Liver (tissue), 9 donors: Measurements from ENCODE around the gene RAI1. TPM values are rescaled to one million over a fixed set of nuclear protein-coding genes. Genes with fewer than 3 reads are reported as not detected.
A peak's percentile ranks its signal among the peaks of the same experiment; 100 is the strongest.

Source experiments
- DNase-seq: peaks from one replicate; pipeline ENCODE4 v3.0.0-alpha.2; 2017; ENCODE audit warnings: low spot score
- H3K27ac ChIP-seq, 2 donors: one replicate each; pipeline ENCODE4 v1.7.0; 2013; ENCODE audit warnings: inconsistent platforms in 2 of 2, low read length in 2 of 2, control low read depth in 1 of 2, low read depth in 1 of 2, mild to moderate bottlenecking in 1 of 2
- H3K27me3 ChIP-seq, 4 donors: one replicate each; pipeline versions ENCODE4 v1.6.1 to v1.7.0; 2013; ENCODE audit warnings: low read length in 3 of 4, inconsistent platforms in 1 of 4, mild to moderate bottlenecking in 1 of 4, moderate library complexity in 1 of 4; ENCODE audit not compliant: control insufficient read depth in 4 of 4, insufficient read depth in 4 of 4
- H3K36me3 ChIP-seq, 4 donors: one replicate each; pipeline versions ENCODE4 v1.6.1 to v1.7.0; 2013; ENCODE audit warnings: low read length in 3 of 4, mild to moderate bottlenecking in 3 of 4, low read depth in 1 of 4, moderate library complexity in 1 of 4; ENCODE audit not compliant: control insufficient read depth in 4 of 4, insufficient read depth in 3 of 4
- H3K4me1 ChIP-seq, 4 donors: one replicate each; pipeline versions ENCODE4 v1.6.1 to v1.7.0; 2013; ENCODE audit warnings: low read length in 3 of 4, mild to moderate bottlenecking in 3 of 4, moderate library complexity in 1 of 4; ENCODE audit not compliant: control insufficient read depth in 4 of 4, insufficient read depth in 4 of 4
- H3K4me3 ChIP-seq, 3 donors: one replicate each; pipeline versions ENCODE4 v1.6.1 to v1.7.0; 2013; ENCODE audit warnings: low read length in 3 of 3, control low read depth in 1 of 3, low read depth in 1 of 3, mild to moderate bottlenecking in 1 of 3
- H3K9ac ChIP-seq, 2 donors: one replicate each; pipeline ENCODE4 v1.7.0; 2013; ENCODE audit warnings: low read length in 2 of 2, mild to moderate bottlenecking in 2 of 2, moderate library complexity in 2 of 2, control low read depth in 1 of 2, low read depth in 1 of 2
- H3K9me3 ChIP-seq, 4 donors: one replicate each; pipeline versions ENCODE4 v1.6.1 to v1.7.0; 2013; ENCODE audit warnings: low read length in 3 of 4; ENCODE audit not compliant: control insufficient read depth in 4 of 4
- ATF3 ChIP-seq: IDR thresholded peaks from 2 replicates; pipeline ENCODE4 v1.6.1; 2016; ENCODE audit warnings: antibody characterized with exemption
- CTCF ChIP-seq: fragments of 150-350 bp; IDR thresholded peaks from 2 replicates; pipeline ENCODE4 v1.5.1; 2017; ENCODE audit warnings: improper control_type of control experiment, low read depth, low read length; ENCODE audit not compliant: missing input control
- EGR1 ChIP-seq, 2 donors: IDR thresholded peaks; 2 replicates each; pipeline ENCODE4 v1.6.1; 2016 to 2018; ENCODE audit warnings: antibody characterized with exemption in 2 of 2, low read depth in 2 of 2
- FOXA1 ChIP-seq: IDR thresholded peaks from 2 replicates; pipeline ENCODE4 v1.6.1; 2016; ENCODE audit warnings: antibody characterized with exemption
- FOXA2 ChIP-seq: IDR thresholded peaks from 2 replicates; pipeline ENCODE4 v1.6.1; 2016; ENCODE audit warnings: antibody characterized with exemption
- GABPA ChIP-seq, 2 donors: IDR thresholded peaks in 1 of 2; conservative IDR thresholded peaks in 1 of 2; 2 replicates each; pipeline ENCODE4 v1.6.1; 2016; ENCODE audit warnings: antibody characterized with exemption in 2 of 2, mild to moderate bottlenecking in 1 of 2, moderate library complexity in 1 of 2
- HNF4A ChIP-seq, 2 donors: conservative IDR thresholded peaks; 2 replicates each; pipeline ENCODE4 v1.6.1; 2016; ENCODE audit warnings: antibody characterized with exemption in 2 of 2, mild to moderate bottlenecking in 2 of 2
- HNF4G ChIP-seq: IDR thresholded peaks from 2 replicates; pipeline ENCODE4 v1.6.1; 2016; ENCODE audit warnings: antibody characterized with exemption
- JUND ChIP-seq, 2 donors: IDR thresholded peaks; 2 replicates each; pipeline ENCODE4 v1.6.1; 2016; ENCODE audit warnings: antibody characterized with exemption in 2 of 2
- MAX ChIP-seq: IDR thresholded peaks from 2 replicates; pipeline ENCODE4 v1.6.1; 2016; ENCODE audit warnings: antibody characterized with exemption
- NR2F2 ChIP-seq: IDR thresholded peaks from 2 replicates; pipeline ENCODE4 v1.6.1; 2016; ENCODE audit warnings: antibody characterized with exemption
- RAD21 ChIP-seq, 2 donors: IDR thresholded peaks; 2 replicates each; pipeline ENCODE4 v1.6.1; 2016; ENCODE audit warnings: antibody characterized with exemption in 2 of 2, mild to moderate bottlenecking in 2 of 2
- REST ChIP-seq: IDR thresholded peaks from 2 replicates; pipeline ENCODE4 v1.6.1; 2016; ENCODE audit warnings: antibody characterized with exemption, mild to moderate bottlenecking
- RXRA ChIP-seq, 2 donors: IDR thresholded peaks; 2 replicates each; pipeline ENCODE4 v1.6.1; 2017 to 2018; ENCODE audit warnings: antibody characterized with exemption in 2 of 2, mild to moderate bottlenecking in 1 of 2
- SP1 ChIP-seq: IDR thresholded peaks from 2 replicates; pipeline ENCODE4 v1.6.1; 2018; ENCODE audit warnings: antibody characterized with exemption, mild to moderate bottlenecking
- YY1 ChIP-seq: IDR thresholded peaks from 2 replicates; pipeline ENCODE4 v1.6.1; 2016; ENCODE audit warnings: antibody characterized with exemption, mild to moderate bottlenecking
- ZBTB33 ChIP-seq: IDR thresholded peaks from 2 replicates; pipeline ENCODE4 v1.6.1; 2016; ENCODE audit warnings: antibody characterized with exemption
- WGBS: extraction: QIAGEN DNeasy Blood & Tissue Kit; methylation state at CpG from one replicate; pipeline ENCODE4 v1.1.7; 2013; 5-methylcytosine and 5-hydroxymethylcytosine counted together
- polyA plus RNA-seq, 2 donors: library from polyadenylated mRNA; stranded (reverse) in 1 of 2; unstranded in 1 of 2; fragments of 200-250 nt in 1 of 2; fragments of >200 nt in 1 of 2; fragmentation: Nextera tagmentation in 1 of 2; extraction: Ambion mirVana in 1 of 2; gene quantifications; one replicate each; pipeline versions ENCODE4 v1.2.1 to v1.2.3, GENCODE V29; 2013 to 2015
- total RNA-seq, 2 donors: library from RNA; depleted of rRNA; stranded (reverse); fragments of >200 nt; gene quantifications; one replicate each; pipeline ENCODE4 v1.2.3, GENCODE V29; 2014
- donor health status: healthy.
- donor health status: healthy.
- donor health status: healthy.
- donor health status: healthy.
- donor health status: healthy.

The RAI1 gene
- total and polyA plus RNA-seq, 4 donors = 0.57 to 7.6 (median 5.3) TPM

- TF ChIP-seq REST = no peak
- no peak for TF ChIP-seq ATF3
Observed at GRCh38 chr17:17813725-17814095, 132.5 kb downstream of the RAI1 start (continued).

- Histone ChIP-seq H3K9me3 (no peaks in the 10 kb centered on the region), H3K4me1 (peaks cover 22 to 89% (median 54%) of the 10 kb centered on the region in 4 donors), H3K27me3 (no peaks in the 10 kb centered on the region), H3K27ac (peak overlapping the region in 1 of 2 donors; percentile 16), H3K36me3 (peaks cover 10 to 35% (median 26%) of the 10 kb centered on the region in 4 donors), H3K9ac (no peak overlapping the region), H3K4me3 (no peak overlapping the region)
- TF ChIP-seq HNF4G = no peak
- no peak for TF ChIP-seq FOXA1
- no peak for TF ChIP-seq NR2F2
- TF ChIP-seq HNF4A (conservative IDR thresholded peaks at IDR 0.05) = no peak
- no peak for TF ChIP-seq RAD21 (IDR thresholded peaks at IDR 0.05)
- no peak for TF ChIP-seq SP1
- TF ChIP-seq YY1 = no peak
- TF ChIP-seq ATF3 = no peak
- no peak for TF ChIP-seq EGR1 (IDR thresholded peaks at IDR 0.05; ENCODE audit: low read depth in 2 of 2)
- no peak for TF ChIP-seq ZBTB33
- TF ChIP-seq GABPA (IDR thresholded peaks at IDR 0.05 in 1 of 2, conservative IDR thresholded peaks at IDR 0.05 in 1 of 2) = no peak
- no peak for TF ChIP-seq FOXA2
- TF ChIP-seq JUND (IDR thresholded peaks at IDR 0.05) = no peak
- 85% methylated on average over 20 of the region's 20 CpGs for WGBS
- no peak for DNase-seq
Observed at GRCh38 chr17:17814162-17815061, 133.2 kb downstream of the RAI1 start.

- peaks cover 26 to 94% (median 58%) of the 10 kb centered on the region in 4 donors for H3K4me1 ChIP-seq
- no peak overlapping the region for H3K4me3 ChIP-seq
- whole genome bisulfite sequencing = 66% methylated on average over 8 of the region's 8 CpGs
- peaks cover 10 to 35% (median 26%) of the 10 kb centered on the region in 4 donors for H3K36me3 ChIP-seq
- H3K27me3 ChIP-seq = no peaks in the 10 kb centered on the region
- no peak overlapping the region for H3K9ac ChIP-seq
- no peak for DNase-seq
- TF ChIP-seq MAX (no peak), CTCF (no peak), NR2F2 (no peak), GABPA (IDR thresholded peaks at IDR 0.05 in 1 of 2, conservative IDR thresholded peaks at IDR 0.05 in 1 of 2) (no peak), RXRA (IDR thresholded peaks at IDR 0.05) (peak in 1 of 2 donors; percentile 19), ATF3 (no peak)
- no peaks in the 10 kb centered on the region for H3K9me3 ChIP-seq
- H3K27ac ChIP-seq = peak overlapping the region in 1 of 2 donors; percentile 1
Observed at GRCh38 chr17:17815062-17815406, 133.8 kb downstream of the RAI1 start.
